Stomach (tissue), 9 donors: Measurements from ENCODE around the gene RTP2. TPM values are rescaled to one million over a fixed set of nuclear protein-coding genes. Genes with fewer than 3 reads are reported as not detected.
A peak's percentile ranks its signal among the peaks of the same experiment; 100 is the strongest.

Experiments used
- DNase-seq, 2 donors: peaks; one replicate each; pipeline versions ENCODE4 v3.0.0 to v3.0.0-alpha.2; 2013 to 2019
- H3K27ac ChIP-seq, 5 donors: fragments of 200-600 bp in 4 of 5; sonication (generic) in 4 of 5; one replicate each; pipeline ENCODE4 v1.5.1; 2013 to 2019; ENCODE audit warnings: mild to moderate bottlenecking in 1 of 5, moderate library complexity in 1 of 5
- H3K27me3 ChIP-seq, 3 donors: fragments of 200-600 bp; sonication (generic); one replicate each; pipeline ENCODE4 v1.5.1; 2017 to 2019; ENCODE audit warnings: mixed run types in 1 of 3
- H3K36me3 ChIP-seq, 4 donors: fragments of 200-600 bp; sonication (generic); 1 replicate in 3 of 4; 2 replicates in 1 of 4; pipeline ENCODE4 v1.5.1; 2016 to 2019
- H3K4me1 ChIP-seq, 4 donors: fragments of 200-600 bp; sonication (generic); one replicate each; pipeline ENCODE4 v1.5.1; 2016 to 2019
- H3K4me3 ChIP-seq, 4 donors: fragments of 200-600 bp; sonication (generic) in 3 of 4; one replicate each; pipeline ENCODE4 v1.5.1; 2016 to 2019; ENCODE audit warnings: mild to moderate bottlenecking in 1 of 4
- H3K9me3 ChIP-seq, 4 donors: fragments of 200-600 bp; sonication (generic); one replicate each; pipeline ENCODE4 v1.5.1; 2016 to 2019
- EP300 ChIP-seq: sonication (generic); formaldehyde crosslinking; IDR thresholded peaks from one replicate; pipeline ENCODE4 v1.6.1; 2017; ENCODE audit warnings: antibody characterized with exemption
- POLR2A ChIP-seq, 4 donors: fragments of 450-650 bp; IDR thresholded peaks; one replicate each; pipeline ENCODE4 v1.6.1; 2016; ENCODE audit warnings: antibody characterized with exemption in 4 of 4, control low read depth in 2 of 4, mild to moderate bottlenecking in 1 of 4, moderate library complexity in 1 of 4
- POLR2AphosphoS5 ChIP-seq, 3 donors: sonication (generic); formaldehyde crosslinking; IDR thresholded peaks; one replicate each; pipeline ENCODE4 v1.6.1; 2016; ENCODE audit warnings: antibody characterized with exemption in 3 of 3
- WGBS, 5 donors: extraction: QIAGEN DNeasy Blood & Tissue Kit in 3 of 5; methylation state at CpG; one replicate each; pipeline versions ENCODE4 v1.1.5 to v1.1.7; 2013 to 2018; 5-methylcytosine and 5-hydroxymethylcytosine counted together
- intact Hi-C: fragments of 100-400 bp; cut with DNase I; formaldehyde crosslinking; loops from one replicate; pipeline ENCODE4 v1.15.1; 2023; ENCODE audit warnings: low total_unique reads
- polyA plus RNA-seq, 3 donors: library from polyadenylated mRNA; stranded (reverse); fragments of 200-250 nt; gene quantifications; one replicate each; pipeline ENCODE4 v1.2.3, GENCODE V29; 2013
- total RNA-seq, 5 donors: library from RNA; depleted of rRNA; stranded (reverse); fragments of >200 nt; gene quantifications; one replicate each; pipeline versions ENCODE4 v1.1.0 to v1.2.3, GENCODE V29; 2014 to 2016
- TF ChIP-seq, protein P1 (sequence below), 7 experiments: fragments of 450-650 bp in 4 of 7; fragments of 200-600 bp in 3 of 7; sonication (generic) in 3 of 7; IDR thresholded peaks; one replicate each; pipeline ENCODE4 v1.5.1; 2016 to 2019; ENCODE audit warnings: antibody characterized with exemption in 7 of 7, control low read depth in 2 of 7, mild to moderate bottlenecking in 1 of 7
- donor health status: healthy with polysubstance abuse.
- donor health status: Bipolar disorder and iron deficiency.
- donor health status: healthy.

RTP2 gene
- total and polyA plus RNA-seq, 8 donors, result not detected

- no peaks in the 10 kb centered on the region for H3K27me3 ChIP-seq
- no peak overlapping the region for H3K27ac ChIP-seq
- 33 to 48% (median 39%) methylated on average over 1 of the region's 1 CpG for WGBS, 5 donors
- TF ChIP-seq, protein P1, sequence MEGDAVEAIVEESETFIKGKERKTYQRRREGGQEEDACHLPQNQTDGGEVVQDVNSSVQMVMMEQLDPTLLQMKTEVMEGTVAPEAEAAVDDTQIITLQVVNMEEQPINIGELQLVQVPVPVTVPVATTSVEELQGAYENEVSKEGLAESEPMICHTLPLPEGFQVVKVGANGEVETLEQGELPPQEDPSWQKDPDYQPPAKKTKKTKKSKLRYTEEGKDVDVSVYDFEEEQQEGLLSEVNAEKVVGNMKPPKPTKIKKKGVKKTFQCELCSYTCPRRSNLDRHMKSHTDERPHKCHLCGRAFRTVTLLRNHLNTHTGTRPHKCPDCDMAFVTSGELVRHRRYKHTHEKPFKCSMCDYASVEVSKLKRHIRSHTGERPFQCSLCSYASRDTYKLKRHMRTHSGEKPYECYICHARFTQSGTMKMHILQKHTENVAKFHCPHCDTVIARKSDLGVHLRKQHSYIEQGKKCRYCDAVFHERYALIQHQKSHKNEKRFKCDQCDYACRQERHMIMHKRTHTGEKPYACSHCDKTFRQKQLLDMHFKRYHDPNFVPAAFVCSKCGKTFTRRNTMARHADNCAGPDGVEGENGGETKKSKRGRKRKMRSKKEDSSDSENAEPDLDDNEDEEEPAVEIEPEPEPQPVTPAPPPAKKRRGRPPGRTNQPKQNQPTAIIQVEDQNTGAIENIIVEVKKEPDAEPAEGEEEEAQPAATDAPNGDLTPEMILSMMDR (IDR thresholded peaks at IDR 0.05), result no peak
- no peak for TF ChIP-seq POLR2AphosphoS5 (IDR thresholded peaks at IDR 0.05)
- TF ChIP-seq POLR2A (IDR thresholded peaks at IDR 0.05), result no peak
- TF ChIP-seq EP300, result no peak
- no peak overlapping the region for H3K4me3 ChIP-seq
- H3K9me3 ChIP-seq, result no peaks in the 10 kb centered on the region
- H3K4me1 ChIP-seq, result peaks cover 0 to 32% (median 11%) of the 10 kb centered on the region in 4 donors
- intact Hi-C loops, result no loop called here
- peaks cover 14 to 24% (median 22%) of the 10 kb centered on the region in 4 donors for H3K36me3 ChIP-seq
- DNase-seq, result no peak
These were observed 15.2 kb upstream of the RTP2 start for GRCh38 chr3:187717572-187717971.

- 10 to 20% (median 18%) methylated on average over 4 of the region's 4 CpGs for WGBS, 5 donors
- DNase-seq, result peak; percentile 81 to 90
- TF ChIP-seq, protein P1 (IDR thresholded peaks at IDR 0.05), result peak in 5 of 7 experiments; percentile 91 to 98 (median 95)
- TF ChIP-seq POLR2AphosphoS5 (IDR thresholded peaks at IDR 0.05) (no peak), EP300 (no peak)
- no peak overlapping the region for H3K4me3 ChIP-seq
- no peak overlapping the region for H3K27ac ChIP-seq
- no peaks in the 10 kb centered on the region for H3K9me3 ChIP-seq
- intact Hi-C loops, result no loop called here
- peaks cover 0 to 14% (median 4%) of the 10 kb centered on the region in 4 donors for H3K4me1 ChIP-seq
- no peaks in the 10 kb centered on the region for H3K36me3 ChIP-seq
- H3K27me3 ChIP-seq, result no peaks in the 10 kb centered on the region
These were observed 12.1 kb upstream of the RTP2 start for GRCh38 chr3:187714404-187714979.

DNA sequence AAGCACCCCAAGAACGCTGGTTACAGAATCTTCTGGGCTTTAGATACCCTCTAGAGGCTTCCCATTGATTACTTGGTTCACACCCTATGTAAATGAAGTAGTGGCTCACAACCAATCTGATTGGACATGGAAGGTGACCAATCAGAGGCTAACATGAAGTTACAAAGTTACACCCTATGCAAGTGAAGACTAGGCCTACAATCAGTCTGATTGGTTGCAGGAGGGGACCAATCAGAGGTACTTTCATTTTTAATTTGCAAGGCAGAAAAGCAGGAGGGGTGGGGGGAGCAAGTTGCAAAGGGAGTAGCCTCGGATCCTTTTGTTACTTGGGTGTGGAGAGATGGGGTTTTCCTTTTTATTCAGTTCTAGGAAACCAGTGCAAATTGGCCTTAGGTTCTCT lies 11.1 kb upstream of the RTP2 start:
- Histone ChIP-seq H3K27me3 (no peaks in the 10 kb centered on the region), H3K4me1 (peaks cover 0 to 12% (median 3%) of the 10 kb centered on the region in 4 donors), H3K36me3 (no peaks in the 10 kb centered on the region), H3K4me3 (no peak overlapping the region), H3K9me3 (no peaks in the 10 kb centered on the region), H3K27ac (no peak overlapping the region)
- intact Hi-C loops, result no loop called here
- 63 to 84% (median 72%) methylated on average over 2 of the region's 2 CpGs for WGBS, 5 donors
- DNase-seq, result no peak
- no peak for TF ChIP-seq POLR2AphosphoS5 (IDR thresholded peaks at IDR 0.05)
- TF ChIP-seq POLR2A (IDR thresholded peaks at IDR 0.05), result no peak
- TF ChIP-seq, protein P1 (IDR thresholded peaks at IDR 0.05), result no peak
- no peak for TF ChIP-seq EP300

GRCh38 chr3:187709155-187709554 lies 6.8 kb upstream of the RTP2 start:
- H3K4me1 ChIP-seq, result peaks cover 0 to 8% (median 2%) of the 10 kb centered on the region in 4 donors
- H3K36me3 ChIP-seq, result no peaks in the 10 kb centered on the region
- H3K27me3 ChIP-seq, result no peaks in the 10 kb centered on the region
- H3K9me3 ChIP-seq, result no peaks in the 10 kb centered on the region
- no peak overlapping the region for H3K4me3 ChIP-seq
- TF ChIP-seq EP300 (no peak), POLR2A (IDR thresholded peaks at IDR 0.05) (no peak), POLR2AphosphoS5 (IDR thresholded peaks at IDR 0.05) (no peak)
- TF ChIP-seq, protein P1 (IDR thresholded peaks at IDR 0.05), result no peak
- intact Hi-C loops, result no loop called here
- no peak overlapping the region for H3K27ac ChIP-seq
- 58 to 82% (median 70%) methylated on average over 3 to 4 of the region's 4 CpGs for WGBS, 5 donors
- no peak for DNase-seq
